Cardiac muscle cell (in vitro differentiated cells and primary cell): ENCODE data around the gene MCTP1. TPM values are rescaled to one million over a fixed set of nuclear protein-coding genes. Genes with fewer than 3 reads are reported as not detected.

Experiments
- DNase-seq, 2 donors: peaks; one replicate each; pipeline versions ENCODE4 v3.0.0 to v3.0.0-alpha.2; 2010 to 2017; ENCODE audit warnings: low read depth in 1 of 2, low spot score in 1 of 2
- H3K27ac ChIP-seq: fragments of 200-600 bp; sonication (generic); 2 replicates; pipeline ENCODE4 v1.5.1; 2016
- H3K27me3 ChIP-seq: fragments of 200-600 bp; sonication (generic); 2 replicates; pipeline ENCODE4 v1.6.0; 2016; ENCODE audit warnings: control low read depth
- H3K36me3 ChIP-seq: fragments of 200-600 bp; sonication (generic); 2 replicates; pipeline ENCODE4 v1.5.1; 2016; ENCODE audit warnings: control low read depth
- H3K4me1 ChIP-seq: fragments of 200-600 bp; sonication (generic); 2 replicates; pipeline ENCODE4 v1.8.1; 2017; ENCODE audit warnings: low read depth, mild to moderate bottlenecking, mixed run types
- H3K4me3 ChIP-seq: fragments of 200-600 bp; sonication (generic); 2 replicates; pipeline ENCODE4 v1.5.1; 2016; ENCODE audit warnings: mild to moderate bottlenecking
- H3K9me3 ChIP-seq: fragments of 200-600 bp; sonication (generic); 2 replicates; pipeline ENCODE4 v1.5.1; 2017; ENCODE audit warnings: low read depth, mild to moderate bottlenecking, control low read depth
- polyA plus RNA-seq: library from polyadenylated mRNA; unstranded; fragments of >200 nt; fragmentation: Nextera tagmentation; extraction: Ambion mirVana; gene quantifications from 2 replicates; pipeline ENCODE4 v1.2.1, GENCODE V29; 2016
- total RNA-seq: library from RNA; depleted of rRNA; stranded (reverse); fragments of >200 nt; gene quantifications from 2 replicates; pipeline ENCODE4 v1.2.3, GENCODE V29; 2016
- TF ChIP-seq, protein P1 (sequence below): IDR thresholded peaks from 2 replicates; pipeline ENCODE4 v1.5.1; 2012; ENCODE audit warnings: low read depth, mild to moderate bottlenecking, low read length

Gene MCTP1
- total and polyA plus RNA-seq, 2 experiments from 2014 or later = 1.4 TPM; not detected in 1

DNA sequence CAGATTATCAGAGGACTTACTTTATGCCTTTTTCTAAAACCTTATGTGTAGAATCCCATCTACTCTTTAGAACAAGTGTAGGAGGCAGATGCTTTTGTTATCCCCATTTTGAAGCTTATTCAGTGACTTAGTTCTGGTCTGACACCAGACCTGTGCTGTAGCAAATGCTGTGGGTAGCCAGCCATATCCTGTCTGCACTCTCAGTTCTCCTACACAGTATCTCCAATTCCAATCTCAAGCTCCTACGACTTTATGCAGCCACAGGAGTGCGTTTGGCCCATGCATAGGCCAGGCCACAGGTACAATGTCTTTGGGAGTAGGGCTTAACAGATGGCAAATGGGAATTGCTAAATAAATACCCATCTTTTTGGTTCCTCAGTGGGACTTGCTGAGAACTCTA lies 292.6 kb downstream of the MCTP1 start:
- H3K27ac ChIP-seq = no peak overlapping the region
- TF ChIP-seq, protein P1, sequence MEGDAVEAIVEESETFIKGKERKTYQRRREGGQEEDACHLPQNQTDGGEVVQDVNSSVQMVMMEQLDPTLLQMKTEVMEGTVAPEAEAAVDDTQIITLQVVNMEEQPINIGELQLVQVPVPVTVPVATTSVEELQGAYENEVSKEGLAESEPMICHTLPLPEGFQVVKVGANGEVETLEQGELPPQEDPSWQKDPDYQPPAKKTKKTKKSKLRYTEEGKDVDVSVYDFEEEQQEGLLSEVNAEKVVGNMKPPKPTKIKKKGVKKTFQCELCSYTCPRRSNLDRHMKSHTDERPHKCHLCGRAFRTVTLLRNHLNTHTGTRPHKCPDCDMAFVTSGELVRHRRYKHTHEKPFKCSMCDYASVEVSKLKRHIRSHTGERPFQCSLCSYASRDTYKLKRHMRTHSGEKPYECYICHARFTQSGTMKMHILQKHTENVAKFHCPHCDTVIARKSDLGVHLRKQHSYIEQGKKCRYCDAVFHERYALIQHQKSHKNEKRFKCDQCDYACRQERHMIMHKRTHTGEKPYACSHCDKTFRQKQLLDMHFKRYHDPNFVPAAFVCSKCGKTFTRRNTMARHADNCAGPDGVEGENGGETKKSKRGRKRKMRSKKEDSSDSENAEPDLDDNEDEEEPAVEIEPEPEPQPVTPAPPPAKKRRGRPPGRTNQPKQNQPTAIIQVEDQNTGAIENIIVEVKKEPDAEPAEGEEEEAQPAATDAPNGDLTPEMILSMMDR = no peak
- H3K9me3 ChIP-seq = no peaks in the 10 kb centered on the region
- H3K27me3 ChIP-seq = no peaks in the 10 kb centered on the region
- DNase-seq = no peak
- H3K36me3 ChIP-seq = no peaks in the 10 kb centered on the region
- no peaks in the 10 kb centered on the region for H3K4me1 ChIP-seq
- H3K4me3 ChIP-seq = no peak overlapping the region

DNA sequence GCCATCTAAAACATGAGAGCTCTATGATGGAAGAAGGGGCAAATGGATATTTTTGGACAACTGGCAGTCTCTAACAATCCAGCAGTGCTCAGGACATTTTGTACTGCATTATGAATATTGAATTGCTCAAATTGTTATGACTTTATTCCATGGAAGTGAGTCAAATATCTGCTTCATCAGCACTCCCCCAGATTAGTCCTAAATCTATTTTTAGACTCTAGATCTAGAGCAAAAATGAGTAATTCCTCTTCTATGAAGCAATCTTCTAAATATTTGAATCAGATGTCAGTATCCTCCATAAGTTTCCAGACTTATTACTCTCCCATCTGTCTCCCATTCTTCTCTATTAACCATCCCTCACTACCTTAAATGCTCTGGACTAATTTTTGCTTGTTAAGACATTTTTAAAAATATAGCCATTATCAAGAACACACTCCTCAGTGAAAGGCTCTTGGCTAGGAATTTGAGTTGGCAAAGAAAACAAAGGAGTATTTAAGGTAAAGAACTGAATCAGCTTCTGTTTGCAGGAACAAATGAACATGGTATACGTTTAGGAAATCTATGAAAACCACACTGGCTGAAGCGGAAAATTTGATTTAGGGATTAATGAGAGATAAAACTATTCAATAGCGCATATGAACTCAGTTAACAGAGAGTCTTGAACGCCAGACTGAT lies 300.9 kb downstream of the MCTP1 start:
- Histone ChIP-seq H3K4me1 (no peaks in the 10 kb centered on the region), H3K27ac (no peak overlapping the region), H3K4me3 (no peak overlapping the region), H3K9me3 (no peaks in the 10 kb centered on the region), H3K36me3 (no peaks in the 10 kb centered on the region), H3K27me3 (no peaks in the 10 kb centered on the region)
- DNase-seq = peak in 1 of 2 donors; percentile 66
- TF ChIP-seq, protein P1 = no peak

- Histone ChIP-seq H3K4me1 (no peaks in the 10 kb centered on the region), H3K36me3 (no peaks in the 10 kb centered on the region), H3K4me3 (no peak overlapping the region), H3K27ac (no peak overlapping the region), H3K27me3 (no peaks in the 10 kb centered on the region), H3K9me3 (no peaks in the 10 kb centered on the region)
- TF ChIP-seq, protein P1 = no peak
- DNase-seq = no peak
Observed at GRCh38 chr5:94977437-94977836, 307.5 kb downstream of the MCTP1 start.

GRCh38 chr5:94976853-94977252 lies 308.0 kb downstream of the MCTP1 start:
- TF ChIP-seq, protein P1 = no peak
- Histone ChIP-seq H3K36me3 (no peaks in the 10 kb centered on the region), H3K4me3 (no peak overlapping the region), H3K4me1 (no peaks in the 10 kb centered on the region), H3K27me3 (no peaks in the 10 kb centered on the region), H3K27ac (no peak overlapping the region), H3K9me3 (no peaks in the 10 kb centered on the region)
- no peak for DNase-seq

GRCh38 chr5:94972268-94972667 lies 312.6 kb downstream of the MCTP1 start:
- TF ChIP-seq, protein P1 = no peak
- no peaks in the 10 kb centered on the region for H3K27me3 ChIP-seq
- H3K27ac ChIP-seq = no peak overlapping the region
- no peak overlapping the region for H3K4me3 ChIP-seq
- no peak for DNase-seq
- H3K9me3 ChIP-seq = no peaks in the 10 kb centered on the region
- H3K36me3 ChIP-seq = no peaks in the 10 kb centered on the region
- no peaks in the 10 kb centered on the region for H3K4me1 ChIP-seq
